NCI-H146 treated with DMSO at 0.1 percent for 48 hours (cell line): Measurements from ENCODE around the gene PCDHA5.
"Not testable (repeated sequence)": the region's sequence is repeated elsewhere in the genome, so short reads cannot be mapped to it uniquely, and the experiment has no call there.

Experiments used
- DNase-seq: peaks from one replicate; lab custom pipeline; 2025; ENCODE audit not compliant: unreplicated experiment; lab: John Stamatoyannopoulos, UW

The PCDHA5 gene

GRCh38 chr5:140821375-140822280 is at the start of gene PCDHA5:
Gene PCDHA5, plus strand, starts transcription at chr5:140821613.
- DNase-seq, result no peak

GRCh38 chr5:140780512-140780911 is 40.9 kb upstream of the PCDHA5 start:
- no peak for DNase-seq

GRCh38 chr5:140785905-140786686 is 35.3 kb upstream of the PCDHA5 start, which contains the start of gene PCDHA1:
Gene PCDHA1, plus strand, starts transcription at chr5:140786140.
- DNase-seq, result peak; percentile 39

- DNase-seq, result not testable (repeated sequence)
Measured at GRCh38 chr5:140787422-140787821, 34.0 kb upstream of the PCDHA5 start.

GRCh38 chr5:140787849-140788504 is 33.4 kb upstream of the PCDHA5 start:
- not testable (repeated sequence) for DNase-seq

DNA sequence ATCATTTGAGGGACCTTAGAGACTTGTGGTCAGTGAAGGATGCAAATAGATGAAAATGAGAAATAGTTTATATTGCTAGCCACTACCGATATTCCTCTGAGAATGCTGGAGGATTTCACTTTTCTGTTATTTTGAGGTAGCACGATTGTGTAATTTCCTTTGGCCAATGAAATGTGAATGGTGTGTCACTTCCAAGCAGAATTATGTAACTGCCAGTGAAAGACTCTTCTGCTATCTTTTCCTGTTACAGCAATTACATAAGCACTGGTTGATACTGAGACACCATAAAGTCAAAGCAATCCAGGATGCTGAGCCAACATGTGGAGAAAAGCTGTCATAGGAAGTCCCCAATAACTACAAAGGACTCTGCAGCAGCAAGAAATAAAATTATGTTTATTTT is 30.3 kb upstream of the PCDHA5 start:
- no peak for DNase-seq

- DNase-seq, result no peak
Measured at GRCh38 chr5:140794595-140795258, 26.7 kb upstream of the PCDHA5 start, which contains the start of gene PCDHA2. Gene PCDHA2, plus strand, starts transcription at chr5:140794852.

GRCh38 chr5:140795259-140795641 is 26.2 kb upstream of the PCDHA5 start:
- DNase-seq, result no peak

DNA sequence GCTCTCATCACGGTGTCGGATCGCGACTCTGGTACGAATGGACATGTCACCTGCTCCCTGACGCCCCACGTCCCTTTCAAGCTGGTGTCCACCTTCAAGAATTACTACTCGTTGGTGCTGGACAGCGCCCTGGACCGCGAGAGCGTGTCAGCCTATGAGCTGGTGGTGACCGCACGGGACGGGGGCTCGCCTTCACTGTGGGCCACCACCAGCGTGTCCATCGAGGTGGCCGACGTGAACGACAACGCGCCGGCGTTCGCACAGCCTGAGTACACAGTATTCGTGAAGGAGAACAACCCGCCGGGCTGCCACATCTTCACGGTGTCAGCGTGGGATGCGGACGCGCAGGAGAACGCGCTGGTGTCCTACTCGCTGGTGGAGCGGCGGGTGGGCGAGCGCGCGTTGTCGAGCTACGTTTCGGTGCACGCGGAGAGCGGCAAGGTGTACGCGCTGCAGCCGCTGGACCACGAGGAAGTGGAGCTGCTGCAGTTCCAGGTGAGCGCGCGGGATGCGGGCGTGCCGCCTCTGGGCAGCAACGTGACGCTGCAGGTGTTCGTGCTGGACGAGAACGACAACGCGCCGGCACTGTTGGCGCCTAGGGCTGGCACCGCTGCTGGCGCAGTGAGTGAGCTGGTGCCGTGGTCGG is 25.2 kb upstream of the PCDHA5 start:
- DNase-seq, result not testable (repeated sequence)

- DNase-seq, result no peak
Measured at GRCh38 chr5:140796718-140797095, 24.7 kb upstream of the PCDHA5 start.

GRCh38 chr5:140800816-140801493 is 20.5 kb upstream of the PCDHA5 start, which contains the start of gene PCDHA3:
Gene PCDHA3, plus strand, starts transcription at chr5:140801057.
- no peak for DNase-seq

DNA sequence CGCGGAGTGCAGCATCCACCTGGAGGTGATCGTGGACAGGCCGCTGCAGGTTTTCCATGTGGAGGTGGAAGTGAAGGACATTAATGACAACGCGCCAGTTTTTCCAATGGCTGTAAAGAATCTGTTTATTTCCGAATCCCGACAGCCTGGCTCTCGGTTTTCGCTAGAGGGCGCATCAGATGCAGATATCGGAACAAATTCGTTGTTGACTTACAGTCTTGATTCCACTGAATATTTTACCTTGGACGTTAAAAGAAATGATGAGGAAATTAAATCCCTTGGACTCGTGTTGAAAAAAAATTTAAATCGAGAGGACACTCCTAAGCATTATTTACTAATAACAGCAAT is 19.9 kb upstream of the PCDHA5 start:
- DNase-seq, result no peak

DNA sequence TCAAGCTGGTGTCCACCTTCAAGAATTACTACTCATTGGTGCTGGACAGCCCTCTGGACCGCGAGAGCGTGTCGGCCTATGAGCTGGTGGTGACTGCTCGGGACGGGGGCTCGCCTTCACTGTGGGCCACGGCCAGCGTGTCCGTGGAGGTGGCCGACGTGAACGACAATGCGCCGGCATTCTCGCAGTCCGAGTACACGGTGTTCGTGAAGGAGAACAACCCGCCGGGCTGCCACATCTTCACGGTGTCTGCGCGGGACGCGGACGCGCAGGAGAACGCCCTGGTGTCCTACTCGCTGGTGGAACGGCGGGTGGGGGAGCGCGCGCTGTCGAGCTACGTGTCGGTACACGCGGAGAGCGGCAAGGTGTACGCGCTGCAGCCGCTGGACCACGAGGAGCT is 19.0 kb upstream of the PCDHA5 start:
- DNase-seq, result not testable (repeated sequence)

GRCh38 chr5:140802781-140803271 is 18.6 kb upstream of the PCDHA5 start:
- DNase-seq, result no peak

DNA sequence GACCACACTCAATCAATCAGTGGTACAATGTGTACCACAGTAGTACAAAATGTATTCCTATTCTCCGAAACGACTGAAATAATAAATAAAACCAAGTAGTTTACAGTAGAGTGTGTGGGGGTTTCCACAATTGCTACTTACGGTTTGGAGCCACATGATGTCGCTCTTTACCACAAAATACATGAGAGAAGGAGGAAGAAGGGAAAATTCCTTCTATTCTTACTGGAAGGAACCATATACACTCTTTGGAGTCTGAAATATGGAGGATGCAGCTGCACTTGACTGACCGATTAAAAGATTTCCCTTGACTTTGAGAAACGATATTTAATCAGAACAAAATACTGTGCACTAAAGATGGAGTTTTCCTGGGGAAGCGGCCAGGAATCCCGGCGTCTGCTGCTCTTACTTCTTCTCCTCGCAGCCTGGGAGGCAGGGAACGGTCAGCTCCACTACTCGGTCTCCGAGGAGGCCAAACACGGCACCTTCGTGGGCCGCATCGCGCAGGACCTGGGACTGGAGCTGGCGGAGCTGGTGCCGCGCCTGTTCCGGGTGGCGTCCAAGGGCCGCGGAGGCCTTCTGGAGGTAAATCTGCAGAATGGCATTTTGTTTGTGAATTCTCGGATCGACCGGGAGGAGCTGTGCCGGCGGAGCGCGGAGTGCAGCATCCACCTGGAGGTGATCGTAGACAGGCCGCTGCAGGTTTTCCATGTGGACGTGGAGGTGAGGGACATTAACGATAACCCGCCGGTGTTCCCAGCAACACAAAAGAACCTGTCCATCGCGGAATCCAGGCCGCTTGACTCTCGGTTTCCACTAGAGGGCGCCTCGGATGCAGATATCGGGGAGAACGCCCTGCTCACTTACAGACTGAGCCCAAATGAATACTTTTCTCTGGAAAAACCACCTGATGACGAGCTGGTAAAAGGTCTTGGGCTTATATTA is 14.3 kb upstream of the PCDHA5 start, which contains the start of gene PCDHA4:
PCDHA4 (plus strand) TSS at position 235 of the 942 bp plus-strand sequence.
- peak; percentile 45 for DNase-seq

DNA sequence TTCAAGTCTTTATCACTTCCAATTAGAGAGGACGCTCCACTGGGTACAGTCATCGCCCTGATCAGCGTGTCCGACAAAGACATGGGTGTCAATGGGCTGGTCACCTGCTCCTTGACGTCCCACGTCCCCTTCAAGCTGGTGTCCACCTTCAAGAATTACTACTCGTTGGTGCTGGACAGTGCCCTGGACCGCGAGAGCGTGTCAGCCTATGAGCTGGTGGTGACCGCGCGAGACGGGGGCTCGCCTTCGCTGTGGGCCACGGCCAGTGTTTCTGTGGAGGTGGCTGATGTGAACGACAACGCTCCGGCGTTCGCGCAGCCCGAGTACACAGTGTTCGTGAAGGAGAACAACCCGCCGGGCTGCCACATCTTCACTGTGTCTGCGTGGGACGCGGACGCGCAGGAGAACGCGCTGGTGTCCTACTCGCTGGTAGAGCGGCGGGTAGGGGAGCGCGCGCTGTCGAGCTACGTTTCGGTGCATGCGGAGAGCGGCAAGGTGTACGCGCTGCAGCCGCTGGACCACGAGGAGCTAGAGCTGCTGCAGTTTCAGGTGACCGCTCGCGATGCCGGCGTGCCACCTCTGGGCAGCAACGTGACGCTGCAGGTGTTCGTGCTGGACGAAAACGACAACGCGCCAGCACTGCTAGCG is 13.0 kb upstream of the PCDHA5 start:
- DNase-seq, result not testable (repeated sequence)

- DNase-seq, result no peak
Measured at GRCh38 chr5:140808889-140809291, 12.5 kb upstream of the PCDHA5 start.

DNA sequence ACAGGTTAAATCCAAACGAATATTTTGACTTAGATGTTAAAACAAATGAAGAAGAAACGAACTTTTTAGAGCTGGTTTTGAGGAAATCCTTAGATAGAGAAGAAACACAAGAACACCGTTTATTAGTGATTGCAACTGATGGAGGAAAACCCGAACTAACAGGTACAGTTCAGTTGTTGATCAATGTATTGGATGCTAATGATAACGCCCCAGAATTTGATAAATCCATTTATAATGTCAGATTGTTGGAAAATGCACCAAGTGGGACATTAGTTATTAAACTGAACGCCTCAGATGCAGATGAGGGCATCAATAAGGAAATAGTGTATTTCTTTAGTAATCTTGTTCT is 842 bp downstream of the PCDHA5 start:
- no peak for DNase-seq
